Epithelial cell of esophagus (primary cell): ENCODE results near the gene KRTAP10-7.
"Not testable (repeated sequence)": the region's sequence is repeated elsewhere in the genome, so short reads cannot be mapped to it uniquely, and the experiment has no call there.

Source experiments
- DNase-seq: peaks from one replicate; pipeline ENCODE4 v3.0.0; 2010; ENCODE audit warnings: low read depth
- H3K4me3 ChIP-seq: 2 replicates; pipeline ENCODE4 v1.5.1; 2011; ENCODE audit warnings: mild to moderate bottlenecking, low read length, control low read depth
- CTCF ChIP-seq: IDR thresholded peaks from 2 replicates; pipeline ENCODE4 v1.5.1; 2011; ENCODE audit warnings: low read depth, mild to moderate bottlenecking, low read length, control low read depth, inconsistent platforms; ENCODE audit not compliant: insufficient read depth; ENCODE audit errors: missing control alignments

Gene KRTAP10-7

GRCh38 chr21:44585892-44586291 lies 14.5 kb upstream of the KRTAP10-7 start:
- no peak for TF ChIP-seq CTCF
- no peak for DNase-seq
- no peak overlapping the region for H3K4me3 ChIP-seq

- no peak for TF ChIP-seq CTCF
- no peak for DNase-seq
These were observed 11.3 kb upstream of the KRTAP10-7 start for GRCh38 chr21:44589094-44589493.

GRCh38 chr21:44589586-44590305 lies 10.7 kb upstream of the KRTAP10-7 start:
- H3K4me3 ChIP-seq: no peak overlapping the region
- TF ChIP-seq CTCF: no peak
- DNase-seq: no peak

More at GRCh38 chr21:44589094-44589493, 11.3 kb upstream of the KRTAP10-7 start:
- no peak overlapping the region for H3K4me3 ChIP-seq

GRCh38 chr21:44590311-44590721 lies 10.1 kb upstream of the KRTAP10-7 start:
- no peak overlapping the region for H3K4me3 ChIP-seq
- no peak for DNase-seq
- TF ChIP-seq CTCF: no peak

GRCh38 chr21:44590897-44591800 lies 9.2 kb upstream of the KRTAP10-7 start:
- not testable (repeated sequence) for DNase-seq, H3K4me3 ChIP-seq

GRCh38 chr21:44591801-44592130 lies 8.6 kb upstream of the KRTAP10-7 start:
- not testable (repeated sequence) for H3K4me3 ChIP-seq, DNase-seq

GRCh38 chr21:44592446-44593311 lies 7.7 kb upstream of the KRTAP10-7 start, which contains the start of gene KRTAP10-6:
Gene KRTAP10-6 (minus strand): TSS chr21:44592505. CDS start chr21:44592484, 21 bp downstream.
- no peak for TF ChIP-seq CTCF
- no peak within 1 kb of the TSS for H3K4me3 ChIP-seq
- no peak for DNase-seq
